IPS-18c (cell line): ENCODE results near the gene PSEN1.

Experiments used
- H3K4me3 ChIP-seq: 2 replicates; pipeline ENCODE4 v1.7.0; 2013; ENCODE audit warnings: low read depth, mild to moderate bottlenecking, low read length, moderate library complexity; ENCODE audit not compliant: insufficient read depth
- H3K9me3 ChIP-seq: one replicate; pipeline ENCODE4 v1.6.1; 2013; ENCODE audit warnings: mild to moderate bottlenecking, low read length, moderate library complexity; ENCODE audit not compliant: control insufficient read depth, insufficient read depth

Gene PSEN1

DNA sequence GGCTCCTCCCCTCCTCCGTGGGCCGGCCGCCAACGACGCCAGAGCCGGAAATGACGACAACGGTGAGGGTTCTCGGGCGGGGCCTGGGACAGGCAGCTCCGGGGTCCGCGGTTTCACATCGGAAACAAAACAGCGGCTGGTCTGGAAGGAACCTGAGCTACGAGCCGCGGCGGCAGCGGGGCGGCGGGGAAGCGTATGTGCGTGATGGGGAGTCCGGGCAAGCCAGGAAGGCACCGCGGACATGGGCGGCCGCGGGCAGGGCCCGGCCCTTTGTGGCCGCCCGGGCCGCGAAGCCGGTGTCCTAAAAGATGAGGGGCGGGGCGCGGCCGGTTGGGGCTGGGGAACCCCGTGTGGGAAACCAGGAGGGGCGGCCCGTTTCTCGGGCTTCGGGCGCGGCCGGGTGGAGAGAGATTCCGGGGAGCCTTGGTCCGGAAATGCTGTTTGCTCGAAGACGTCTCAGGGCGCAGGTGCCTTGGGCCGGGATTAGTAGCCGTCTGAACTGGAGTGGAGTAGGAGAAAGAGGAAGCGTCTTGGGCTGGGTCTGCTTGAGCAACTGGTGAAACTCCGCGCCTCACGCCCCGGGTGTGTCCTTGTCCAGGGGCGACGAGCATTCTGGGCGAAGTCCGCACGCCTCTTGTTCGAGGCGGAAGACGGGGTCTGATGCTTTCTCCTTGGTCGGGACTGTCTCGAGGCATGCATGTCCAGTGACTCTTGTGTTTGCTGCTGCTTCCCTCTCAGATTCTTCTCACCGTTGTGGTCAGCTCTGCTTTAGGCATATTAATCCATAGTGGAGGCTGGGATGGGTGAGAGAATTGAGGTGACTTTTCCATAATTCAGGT is at the start of gene PSEN1:
Gene PSEN1, plus strand, starts transcription at position 121 of the 839 bp plus-strand sequence. CDS start 11,513 bp downstream, outside the sequence.
- Histone ChIP-seq H3K4me3 (peak within 1 kb of the TSS; percentile 89), H3K9me3 (peaks cover 2% of the 10 kb centered on the region)

DNA sequence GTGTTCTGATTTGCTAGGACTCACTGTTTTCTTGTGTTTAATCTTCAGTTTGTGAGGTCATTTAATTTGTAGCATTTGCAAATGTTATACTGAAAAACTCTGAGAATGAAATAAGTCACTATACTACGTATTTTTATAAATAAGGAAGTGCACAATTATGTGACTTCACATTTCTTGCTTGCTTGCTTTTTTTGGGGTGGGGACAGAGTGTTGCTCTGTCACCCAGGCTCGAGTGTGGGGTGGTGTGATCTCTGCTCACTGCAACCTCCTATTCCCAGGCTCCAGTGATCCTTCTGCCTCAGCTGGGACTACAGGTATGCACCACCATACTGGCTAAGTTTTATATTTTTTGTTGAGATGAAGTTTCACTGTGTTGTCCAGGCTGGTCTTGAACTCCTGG is 45.3 kb upstream of the PSEN1 start:
- Histone ChIP-seq H3K9me3 (peaks cover 3% of the 10 kb centered on the region), H3K4me3 (no peak overlapping the region)

DNA sequence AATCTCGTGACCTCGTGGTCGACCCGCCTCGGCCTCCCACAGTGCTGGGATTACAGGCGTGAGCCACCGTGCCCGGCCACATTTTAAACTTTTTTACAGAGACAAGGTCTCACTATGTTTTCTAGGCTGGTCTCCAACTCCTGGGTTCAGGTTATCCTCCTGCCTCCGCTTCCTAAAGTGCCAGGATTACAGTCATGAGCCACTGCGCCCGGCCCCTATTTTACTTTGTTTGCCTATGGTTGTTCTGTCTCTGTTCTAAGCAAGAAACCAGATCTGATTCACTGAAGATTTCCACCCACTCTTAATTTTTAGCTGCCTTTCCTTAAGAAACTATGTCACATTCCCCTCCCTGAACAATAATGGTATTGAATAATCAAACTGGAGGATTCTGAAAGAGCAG is 38.9 kb upstream of the PSEN1 start:
- H3K9me3 ChIP-seq, result no peaks in the 10 kb centered on the region

DNA sequence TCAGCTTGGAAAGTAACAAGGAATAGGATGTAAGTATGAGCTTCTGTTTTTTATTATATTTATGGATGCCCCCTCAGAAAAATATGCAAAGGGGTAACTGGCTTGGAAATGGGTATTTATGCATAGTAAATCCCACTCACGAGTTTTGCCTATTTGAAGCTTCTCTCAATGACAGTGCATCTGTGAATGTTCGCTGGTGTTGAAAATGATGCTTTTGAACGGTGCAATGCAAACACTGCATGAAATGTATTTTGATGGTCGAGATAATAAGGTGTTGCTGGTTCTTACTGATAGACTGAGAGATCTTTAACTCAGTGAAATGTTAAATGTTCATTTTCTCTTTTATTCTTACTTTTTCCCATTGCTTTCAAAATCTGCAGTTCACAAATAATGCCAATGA is 36.0 kb upstream of the PSEN1 start:
- Histone ChIP-seq H3K9me3 (no peaks in the 10 kb centered on the region), H3K4me3 (no peak overlapping the region)

More for the DNA sequence above, 38.9 kb upstream of the PSEN1 start:
- no peak overlapping the region for H3K4me3 ChIP-seq

DNA sequence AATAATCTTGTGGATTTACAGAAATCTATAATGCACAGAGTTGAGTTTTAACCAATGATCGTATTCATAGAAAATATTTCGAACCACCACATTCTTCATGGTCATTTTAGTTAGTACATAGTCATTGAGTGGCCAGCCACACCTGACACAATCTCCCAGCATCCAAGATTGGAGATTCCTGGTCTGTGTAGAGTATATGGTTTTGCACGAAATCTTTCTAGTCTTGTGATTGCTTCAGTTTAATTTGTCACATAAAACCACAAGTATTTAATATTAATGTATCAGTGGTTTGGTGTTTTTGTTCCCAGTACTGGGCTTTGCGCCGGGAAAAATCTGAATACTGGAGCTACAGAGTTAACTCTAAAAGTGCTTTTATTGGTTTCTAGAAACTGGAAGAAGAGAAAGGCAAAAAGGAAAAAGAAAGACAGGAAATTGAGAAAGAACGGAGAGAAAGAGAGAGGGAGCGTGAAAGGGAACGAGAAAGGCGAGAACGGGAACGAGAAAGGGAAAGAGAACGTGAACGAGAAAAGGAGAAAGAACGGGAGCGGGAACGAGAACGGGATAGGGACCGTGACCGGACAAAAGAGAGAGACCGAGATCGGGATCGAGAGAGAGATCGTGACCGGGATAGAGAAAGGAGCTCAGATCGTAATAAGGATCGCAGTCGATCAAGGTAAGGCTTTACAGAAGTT is 33.4 kb upstream of the PSEN1 start:
- H3K9me3 ChIP-seq, result no peaks in the 10 kb centered on the region

DNA sequence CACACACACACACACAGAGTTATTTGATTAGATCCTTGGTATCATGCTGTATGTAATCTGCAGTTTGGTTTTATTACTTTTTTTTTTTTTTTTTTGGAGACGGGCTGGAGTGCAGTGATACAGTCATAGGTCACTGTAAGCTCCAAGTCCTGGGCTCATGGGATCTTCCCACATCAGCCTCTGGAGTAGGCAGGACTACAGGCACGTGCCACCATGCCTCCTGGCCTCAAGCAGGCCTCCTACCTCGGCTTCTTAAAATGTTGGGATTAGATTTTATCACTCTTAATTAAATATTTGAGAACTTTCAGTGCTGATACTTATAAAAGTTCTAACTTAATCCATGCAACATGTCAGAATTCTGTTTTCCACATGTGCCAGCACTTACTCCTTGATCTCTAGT is 31.3 kb upstream of the PSEN1 start:
- Histone ChIP-seq H3K4me3 (no peak overlapping the region), H3K9me3 (no peaks in the 10 kb centered on the region)

More for the DNA sequence above, 33.4 kb upstream of the PSEN1 start:
- no peak overlapping the region for H3K4me3 ChIP-seq

DNA sequence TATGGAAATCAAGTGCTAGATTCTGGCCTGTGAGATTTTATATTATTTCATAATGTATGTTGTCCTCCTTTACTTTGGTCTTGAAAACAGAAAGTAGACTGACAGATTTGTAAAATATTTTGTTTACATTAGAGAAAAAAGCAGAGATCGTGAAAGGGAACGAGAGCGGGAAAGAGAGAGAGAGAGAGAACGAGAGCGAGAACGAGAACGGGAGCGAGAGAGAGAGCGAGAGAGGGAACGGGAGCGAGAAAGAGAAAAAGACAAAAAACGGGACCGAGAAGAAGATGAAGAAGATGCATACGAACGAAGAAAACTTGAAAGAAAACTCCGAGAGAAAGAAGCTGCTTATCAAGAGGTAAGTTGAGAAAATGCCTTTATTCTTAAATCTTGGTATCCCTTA is 30.6 kb upstream of the PSEN1 start:
- H3K4me3 ChIP-seq, result no peak overlapping the region
- H3K9me3 ChIP-seq, result no peaks in the 10 kb centered on the region

DNA sequence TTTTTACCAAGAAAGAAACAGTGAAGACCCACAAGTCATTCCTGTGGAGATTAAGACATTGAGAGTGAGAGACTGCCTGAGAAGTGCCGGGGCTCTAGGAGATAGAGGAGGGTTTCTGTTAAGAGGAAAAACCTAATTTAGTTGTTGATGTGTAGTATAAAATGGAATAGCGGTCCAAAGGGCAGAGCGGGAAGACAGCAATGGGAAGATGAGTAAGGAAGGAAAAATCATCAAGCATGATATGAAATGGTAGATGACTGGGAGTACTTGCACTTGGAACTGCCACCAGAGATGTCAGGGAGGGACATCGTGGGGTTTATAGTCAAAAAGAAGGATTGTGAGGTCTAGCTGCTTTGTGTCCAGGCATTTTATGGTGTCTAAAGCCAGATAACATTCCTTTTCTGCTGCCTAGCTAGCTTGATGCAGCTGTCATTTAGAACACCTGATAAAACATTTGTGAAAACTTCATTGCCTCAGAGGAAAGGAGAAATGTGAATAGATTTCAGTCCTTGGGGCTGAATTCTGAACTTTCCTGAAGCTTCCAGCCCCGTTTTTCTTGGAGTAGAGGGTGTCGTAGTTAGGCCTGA is 20.1 kb upstream of the PSEN1 start:
- Histone ChIP-seq H3K9me3 (no peaks in the 10 kb centered on the region), H3K4me3 (no peak overlapping the region)

DNA sequence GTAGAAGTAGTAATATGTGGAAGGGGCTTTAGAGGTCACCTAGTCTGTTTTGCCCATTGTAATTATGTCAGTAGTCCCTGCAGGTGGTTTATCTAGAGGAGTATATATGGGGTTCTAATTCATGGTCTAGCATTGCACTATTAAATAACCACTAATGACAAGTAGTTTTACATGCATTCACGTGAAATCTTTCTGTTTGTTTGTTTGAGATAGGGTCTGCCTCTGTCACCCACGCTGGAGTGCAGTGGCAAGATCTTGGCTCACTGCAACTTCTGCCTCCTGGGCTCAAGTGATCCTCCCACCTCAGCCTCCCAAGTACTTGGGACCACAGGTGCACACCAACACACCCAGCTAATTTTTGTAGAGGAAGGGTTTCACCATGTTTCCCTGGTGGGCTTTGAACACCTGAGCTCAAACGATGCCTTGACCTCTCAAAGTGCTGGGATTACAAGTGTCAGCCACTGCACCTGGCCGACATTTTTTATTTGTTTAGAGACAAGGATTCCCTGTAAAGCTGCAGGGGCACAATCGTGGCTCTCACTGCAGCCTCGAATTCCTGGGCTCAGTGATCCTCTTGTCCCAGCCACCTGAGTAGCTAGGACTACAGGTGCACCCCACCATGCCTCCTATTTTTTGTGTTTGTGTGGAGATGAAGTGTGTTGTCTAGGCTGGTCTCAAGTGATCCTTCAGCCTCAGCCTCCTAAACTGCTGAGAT is 12.0 kb upstream of the PSEN1 start:
- Histone ChIP-seq H3K4me3 (no peak overlapping the region), H3K9me3 (no peaks in the 10 kb centered on the region)

DNA sequence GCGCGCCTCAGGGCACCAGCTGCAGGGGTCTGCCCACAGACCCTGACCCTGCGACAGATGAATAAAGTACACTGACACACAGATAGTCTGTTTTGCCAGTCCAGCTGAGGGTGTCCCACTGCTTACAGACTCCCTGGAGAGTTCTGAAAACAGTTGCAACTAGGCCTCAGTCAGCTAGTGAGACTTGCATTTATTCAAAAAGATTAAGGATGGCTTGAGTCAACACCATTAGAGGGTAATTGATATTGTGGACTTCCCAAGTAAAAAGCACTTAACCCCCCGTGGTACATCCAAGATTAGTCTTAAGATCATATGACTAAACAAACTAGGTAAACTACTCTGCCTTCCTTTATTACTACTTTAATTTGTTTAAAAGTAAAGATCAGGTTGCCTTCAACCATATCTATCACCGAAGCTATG is 11.1 kb upstream of the PSEN1 start:
- no peak overlapping the region for H3K4me3 ChIP-seq

DNA sequence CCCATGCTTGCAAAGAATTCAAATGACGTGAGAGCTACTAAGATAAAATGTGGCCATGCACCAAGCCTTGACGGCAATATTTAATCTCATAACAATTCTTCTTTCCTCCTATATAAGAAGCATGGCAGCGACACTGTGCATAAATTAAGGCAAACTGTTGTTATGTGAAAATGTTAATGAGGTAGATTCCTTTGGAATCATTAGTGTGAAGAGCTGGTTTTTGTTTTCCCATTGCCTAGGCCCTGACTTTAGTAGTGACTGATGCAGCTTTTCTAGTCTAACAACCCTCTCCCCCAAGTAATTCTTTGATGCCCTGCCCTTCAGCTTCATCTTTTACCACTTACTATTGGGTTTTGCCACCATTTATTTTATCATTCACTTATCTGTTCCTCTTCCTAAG is 10.6 kb upstream of the PSEN1 start:
- Histone ChIP-seq H3K9me3 (no peaks in the 10 kb centered on the region), H3K4me3 (no peak overlapping the region)

More for the DNA sequence above, 11.1 kb upstream of the PSEN1 start:
- H3K9me3 ChIP-seq, result no peaks in the 10 kb centered on the region

DNA sequence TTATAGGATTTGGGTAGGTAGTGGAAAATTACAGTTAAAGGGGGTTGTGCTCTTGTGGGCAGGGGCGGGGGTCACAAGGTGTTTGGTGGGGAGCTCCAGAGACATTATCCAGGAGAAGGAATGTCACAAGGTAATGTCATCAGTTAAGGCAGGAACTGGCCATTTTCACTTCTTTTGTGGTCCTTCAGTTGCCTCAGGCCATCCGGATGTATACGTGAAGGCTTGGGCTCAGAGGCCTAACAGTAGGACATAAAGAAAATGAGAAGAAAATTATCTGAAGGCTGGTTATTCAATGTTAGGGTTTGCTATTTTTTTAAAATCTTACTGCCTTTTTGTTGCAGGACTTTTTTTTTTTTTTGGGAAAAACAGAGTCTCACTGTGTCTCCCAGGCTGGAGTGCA is 2.5 kb upstream of the PSEN1 start:
- H3K4me3 ChIP-seq, result no peak overlapping the region
- H3K9me3 ChIP-seq, result peaks cover 2% of the 10 kb centered on the region

DNA sequence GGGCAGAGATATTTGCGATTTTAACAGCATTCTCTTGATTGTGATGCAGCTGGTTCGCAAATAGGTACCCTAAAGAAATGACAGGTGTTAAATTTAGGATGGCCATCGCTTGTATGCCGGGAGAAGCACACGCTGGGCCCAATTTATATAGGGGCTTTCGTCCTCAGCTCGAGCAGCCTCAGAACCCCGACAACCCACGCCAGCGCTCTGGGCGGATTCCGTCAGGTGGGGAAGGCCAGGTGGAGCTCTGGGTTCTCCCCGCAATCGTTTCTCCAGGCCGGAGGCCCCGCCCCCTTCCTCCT is 271 bp upstream of the PSEN1 start:
- peak overlapping the region; percentile 89 for H3K4me3 ChIP-seq
- H3K9me3 ChIP-seq, result peaks cover 2% of the 10 kb centered on the region

DNA sequence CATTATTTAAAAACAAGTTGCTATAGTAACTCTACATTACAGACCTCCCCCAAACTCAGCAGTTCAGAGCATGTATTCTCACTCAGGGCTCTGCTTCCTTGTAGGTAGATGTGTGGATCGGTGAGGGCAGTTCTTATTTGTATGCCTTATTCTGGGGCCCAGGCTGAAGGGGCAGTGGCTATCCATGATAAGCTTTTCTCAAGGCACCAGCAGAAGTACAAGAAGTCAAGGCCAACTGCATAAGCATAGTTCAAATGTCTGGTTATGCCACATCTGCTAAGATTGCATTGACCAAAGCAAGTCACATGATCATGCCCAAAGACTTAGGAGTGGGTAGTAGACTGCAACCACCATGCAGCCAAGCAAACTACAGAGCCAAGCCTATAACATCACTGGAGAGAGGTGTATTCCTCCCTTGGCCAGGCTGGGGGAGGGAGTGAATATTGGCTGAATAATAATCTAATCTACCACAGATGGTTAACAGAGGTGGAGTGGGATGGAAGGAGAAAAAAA is 4.6 kb downstream of the PSEN1 start:
- no peak overlapping the region for H3K4me3 ChIP-seq
- no peaks in the 10 kb centered on the region for H3K9me3 ChIP-seq

DNA sequence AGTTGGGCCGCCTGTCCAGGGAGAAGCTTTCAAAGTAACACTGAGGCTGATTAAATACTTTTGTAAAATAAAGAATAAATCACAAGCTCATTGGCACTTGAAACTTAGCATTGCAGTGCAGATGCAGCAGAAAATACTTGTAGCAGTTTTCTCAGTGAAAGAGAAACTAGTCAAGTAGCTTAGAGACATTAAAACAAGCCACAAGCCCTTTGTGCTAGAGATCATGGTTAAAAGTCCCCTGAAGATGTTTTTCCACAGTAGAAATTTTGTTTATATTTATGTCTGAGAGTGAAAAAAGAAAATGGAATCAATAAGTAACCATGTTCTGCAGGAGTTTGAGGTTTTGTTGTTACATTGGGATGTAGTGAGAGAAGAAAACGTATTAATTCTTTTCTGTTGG is 5.9 kb downstream of the PSEN1 start:
- no peaks in the 10 kb centered on the region for H3K9me3 ChIP-seq
- H3K4me3 ChIP-seq, result no peak overlapping the region

DNA sequence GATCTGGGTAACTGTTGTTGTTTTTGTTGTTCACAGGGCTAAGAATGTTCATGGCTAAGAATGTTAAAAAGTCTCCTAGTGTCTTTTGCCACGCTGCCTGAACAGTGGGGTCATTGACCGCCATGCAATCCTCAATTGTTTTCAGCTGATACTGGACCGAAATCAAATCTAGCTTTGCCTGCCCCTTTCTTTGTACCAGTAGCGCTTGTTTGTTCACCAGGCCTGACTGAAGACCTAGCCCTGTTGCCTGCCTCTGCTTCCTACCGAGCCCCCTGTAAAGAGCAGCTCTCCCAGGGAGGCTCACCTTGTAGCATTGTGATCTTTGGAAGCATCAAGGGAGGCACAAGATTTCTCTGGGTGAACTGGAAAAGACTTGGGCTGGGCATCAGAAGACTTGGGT is 6.7 kb downstream of the PSEN1 start:
- H3K4me3 ChIP-seq, result no peak overlapping the region
- H3K9me3 ChIP-seq, result no peaks in the 10 kb centered on the region

DNA sequence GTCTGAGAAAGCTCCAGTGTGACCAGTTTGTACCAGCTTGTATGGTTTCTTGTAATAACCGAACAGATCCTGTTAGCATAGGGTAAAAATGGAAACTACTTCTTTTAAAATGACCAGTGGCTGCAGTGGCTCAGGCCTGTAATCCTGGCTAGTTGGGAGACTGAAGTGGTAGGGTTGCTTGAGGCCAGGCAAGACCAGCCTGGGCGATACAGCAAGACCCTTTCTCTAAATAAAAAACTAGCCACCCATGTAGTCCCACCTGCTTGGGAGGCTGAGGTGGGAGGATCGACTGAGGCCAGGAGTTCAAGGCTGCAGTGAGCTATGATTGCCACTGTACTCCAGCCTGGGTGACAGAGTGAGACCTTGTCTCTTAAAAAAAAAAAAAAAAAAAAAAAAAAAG is 7.3 kb downstream of the PSEN1 start:
- no peaks in the 10 kb centered on the region for H3K9me3 ChIP-seq
- H3K4me3 ChIP-seq, result no peak overlapping the region
